WTC11 (cell line): Measurements from ENCODE around the gene ZFAND3. TPM values are rescaled to one million over a fixed set of nuclear protein-coding genes. Genes with fewer than 3 reads are reported as not detected.
"Not testable (repeated sequence)": the region's sequence is repeated elsewhere in the genome, so short reads cannot be mapped to it uniquely, and the experiment has no call there.

ENCODE experiments used
- ATAC-seq: fragments of 200-7000 bp; cut with Tn5 transposase; 2 replicates; pipeline ENCODE4 v1.10.0; 2021; ENCODE audit warnings: mild to moderate bottlenecking, moderate library complexity
- CTCF ChIA-PET: fragments of 300-600 bp; sonication (Branson Sonifier 250); formaldehyde crosslinking; loops from one replicate; lab custom pipeline; 2021; ENCODE audit warnings: antibody characterized with exemption; lab: Charles Lee
- POLR2A ChIA-PET: fragments of 350-600 bp; sonication (Branson Sonifier 250); formaldehyde crosslinking; loops from one replicate; lab custom pipeline; 2021; ENCODE audit warnings: antibody characterized with exemption; lab: Charles Lee
- DNase-seq: peaks from one replicate; pipeline ENCODE4 v3.0.0; 2021; ENCODE audit warnings: low spot score
- H3K27ac Mint-ChIP-seq: 2 replicates; pipeline ENCODE4 v1.8.0; 2021; ENCODE audit warnings: mixed read lengths
- H3K27me3 Mint-ChIP-seq: 2 replicates; pipeline ENCODE4 v1.8.0; 2021; ENCODE audit warnings: low read depth, mild to moderate bottlenecking, moderate library complexity, mixed read lengths
- H3K36me3 Mint-ChIP-seq: 2 replicates; pipeline ENCODE4 v1.8.0; 2021; ENCODE audit warnings: mixed read lengths
- H3K4me1 Mint-ChIP-seq: 2 replicates; pipeline ENCODE4 v1.8.0; 2022; ENCODE audit warnings: mixed read lengths
- H3K4me3 Mint-ChIP-seq: 2 replicates; pipeline ENCODE4 v1.8.0; 2021; ENCODE audit warnings: mild to moderate bottlenecking, moderate library complexity, mixed read lengths
- H3K9me3 Mint-ChIP-seq: 2 replicates; pipeline ENCODE4 v1.8.0; 2021; ENCODE audit warnings: mixed read lengths
- ATF3 ChIP-seq: sonication (generic); formaldehyde crosslinking; conservative IDR thresholded peaks from 2 replicates; pipeline ENCODE4 v1.8.1; 2022; ENCODE audit warnings: mild to moderate bottlenecking, missing genetic modification reagents
- E2F5 ChIP-seq: sonication (generic); formaldehyde crosslinking; IDR thresholded peaks from 2 replicates; pipeline ENCODE4 v1.8.1; 2022; ENCODE audit warnings: mild to moderate bottlenecking, moderate library complexity, missing genetic modification reagents
- GABPB1 ChIP-seq: sonication (generic); formaldehyde crosslinking; IDR thresholded peaks from 2 replicates; pipeline ENCODE4 v1.8.1; 2023; ENCODE audit warnings: mild to moderate bottlenecking, missing genetic modification reagents
- MYBL2 ChIP-seq: sonication (generic); formaldehyde crosslinking; IDR thresholded peaks from 2 replicates; pipeline ENCODE4 v1.8.1; 2023; ENCODE audit warnings: mild to moderate bottlenecking, moderate library complexity, missing genetic modification reagents
- PRDM15 ChIP-seq: sonication (generic); formaldehyde crosslinking; IDR thresholded peaks from 2 replicates; pipeline ENCODE4 v1.8.0; 2022; ENCODE audit warnings: missing genetic modification reagents
- TP53 ChIP-seq: sonication (generic); formaldehyde crosslinking; IDR thresholded peaks from 2 replicates; pipeline ENCODE4 v1.8.1; 2023; ENCODE audit warnings: mild to moderate bottlenecking, missing genetic modification reagents
- ZNF219 ChIP-seq: sonication (generic); formaldehyde crosslinking; IDR thresholded peaks from 2 replicates; pipeline ENCODE4 v1.8.0; 2023; ENCODE audit warnings: missing genetic modification reagents, mild to moderate bottlenecking, borderline replicate concordance
- ZNF416 ChIP-seq: fragments of 250-450 bp; sonication (Bioruptor Pico); IDR thresholded peaks from 2 replicates; pipeline ENCODE4 v1.9.0; 2021; ENCODE audit warnings: mild to moderate bottlenecking, inconsistent platforms
- ZNF423 ChIP-seq: fragments of 250-450 bp; sonication (Bioruptor Pico); IDR thresholded peaks from 2 replicates; pipeline ENCODE4 v2.1.2; 2022; ENCODE audit warnings: mild to moderate bottlenecking, moderate library complexity
- ZSCAN18 ChIP-seq: fragments of 250-450 bp; sonication (Bioruptor Pico); IDR thresholded peaks from 2 replicates; pipeline ENCODE4 v2.1.2; 2022; ENCODE audit warnings: mild to moderate bottlenecking, moderate library complexity
- total RNA-seq: library from RNA; stranded (reverse); gene quantifications from 3 replicates; pipeline ENCODE4 v1.2.3, GENCODE V29; 2021
- TF ChIP-seq, protein P1 (sequence below): fragments of 250-450 bp; sonication (Bioruptor Pico); conservative IDR thresholded peaks from 2 replicates; pipeline ENCODE4 v1.9.0; 2021; ENCODE audit warnings: mild to moderate bottlenecking
- TF ChIP-seq, protein P2 (sequence below): sonication (generic); formaldehyde crosslinking; IDR thresholded peaks from 2 replicates; pipeline ENCODE4 v1.8.0; 2023; ENCODE audit warnings: missing genetic modification reagents

ZFAND3 gene
- total RNA-seq, 1 experiment from 2014 or later = 50.3 TPM

DNA sequence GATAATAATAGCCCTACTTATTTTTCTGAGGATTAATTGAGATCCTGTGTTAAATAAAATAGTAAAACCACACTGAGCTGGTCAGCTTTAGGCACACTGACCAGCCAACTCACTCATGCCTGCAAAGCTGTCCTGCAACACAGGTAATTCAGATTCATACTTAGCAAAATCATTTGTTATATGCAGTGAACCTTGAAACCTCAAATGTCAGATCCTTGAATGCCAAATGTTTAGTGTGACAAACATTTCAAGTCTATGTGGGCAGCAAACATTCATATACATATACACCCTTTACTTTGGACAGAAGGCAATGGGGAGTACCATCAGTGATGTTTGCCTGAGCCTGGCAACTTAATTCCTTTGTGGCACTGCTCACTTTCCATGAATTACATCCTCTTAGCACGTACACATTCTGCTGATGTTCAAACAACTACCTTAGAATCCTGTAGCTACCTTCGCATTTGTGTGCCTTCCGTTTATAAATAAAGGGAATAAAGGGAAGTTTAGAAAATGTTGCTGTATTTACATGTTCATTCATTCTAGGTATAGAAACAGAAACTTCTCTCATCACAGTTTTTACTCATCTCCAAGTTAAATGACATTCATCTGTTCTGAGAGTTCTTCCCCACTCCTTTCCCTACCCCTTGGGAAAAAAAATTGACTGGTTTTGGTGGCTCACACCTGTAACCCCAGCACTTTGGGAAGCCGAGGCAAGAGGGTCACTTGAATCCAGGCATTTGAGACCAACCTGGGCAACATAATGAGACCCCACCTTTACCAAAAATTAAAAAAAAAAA is 140.8 kb downstream of the ZFAND3 start (continued):
- TF ChIP-seq, protein P1, sequence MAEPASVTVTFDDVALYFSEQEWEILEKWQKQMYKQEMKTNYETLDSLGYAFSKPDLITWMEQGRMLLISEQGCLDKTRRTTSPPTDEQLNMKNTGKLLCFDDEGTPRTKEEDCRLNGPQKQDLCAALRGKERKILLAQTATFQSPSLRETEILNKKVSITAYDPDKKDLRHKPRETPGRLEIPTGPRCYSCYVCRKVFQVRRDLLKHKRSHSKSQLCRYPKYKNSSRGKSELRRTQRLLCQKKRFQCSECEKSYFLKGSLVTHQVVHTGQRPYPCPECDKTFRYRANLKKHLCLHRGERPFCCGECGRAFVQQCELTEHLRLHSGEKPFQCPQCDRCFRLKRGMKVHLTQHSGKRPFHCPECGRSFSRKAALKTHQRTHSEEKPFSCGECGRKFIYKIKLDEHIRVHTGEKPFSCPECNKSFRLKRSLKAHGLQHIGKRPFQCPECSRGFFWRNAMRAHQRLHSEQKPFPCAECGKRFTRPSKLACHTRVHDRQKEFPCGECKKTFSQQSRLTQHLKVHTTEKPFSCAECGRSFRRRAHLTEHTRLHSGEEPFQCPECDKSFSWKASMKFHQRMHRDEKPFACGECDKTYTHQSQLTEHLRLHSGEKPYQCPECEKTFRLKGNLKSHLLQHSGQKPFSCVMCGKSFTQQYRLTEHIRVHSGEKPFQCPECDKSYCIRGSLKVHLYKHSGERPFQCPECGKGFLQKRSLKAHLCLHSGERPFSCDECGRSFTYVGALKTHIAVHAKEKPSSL (CRISPR knock-in tag) = no peak
- TF ChIP-seq ZNF219 (no peak), ATF3 (no peak)
- TF ChIP-seq, protein P2, sequence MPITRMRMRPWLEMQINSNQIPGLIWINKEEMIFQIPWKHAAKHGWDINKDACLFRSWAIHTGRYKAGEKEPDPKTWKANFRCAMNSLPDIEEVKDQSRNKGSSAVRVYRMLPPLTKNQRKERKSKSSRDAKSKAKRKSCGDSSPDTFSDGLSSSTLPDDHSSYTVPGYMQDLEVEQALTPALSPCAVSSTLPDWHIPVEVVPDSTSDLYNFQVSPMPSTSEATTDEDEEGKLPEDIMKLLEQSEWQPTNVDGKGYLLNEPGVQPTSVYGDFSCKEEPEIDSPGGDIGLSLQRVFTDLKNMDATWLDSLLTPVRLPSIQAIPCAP (CRISPR knock-in tag) = no peak

DNA sequence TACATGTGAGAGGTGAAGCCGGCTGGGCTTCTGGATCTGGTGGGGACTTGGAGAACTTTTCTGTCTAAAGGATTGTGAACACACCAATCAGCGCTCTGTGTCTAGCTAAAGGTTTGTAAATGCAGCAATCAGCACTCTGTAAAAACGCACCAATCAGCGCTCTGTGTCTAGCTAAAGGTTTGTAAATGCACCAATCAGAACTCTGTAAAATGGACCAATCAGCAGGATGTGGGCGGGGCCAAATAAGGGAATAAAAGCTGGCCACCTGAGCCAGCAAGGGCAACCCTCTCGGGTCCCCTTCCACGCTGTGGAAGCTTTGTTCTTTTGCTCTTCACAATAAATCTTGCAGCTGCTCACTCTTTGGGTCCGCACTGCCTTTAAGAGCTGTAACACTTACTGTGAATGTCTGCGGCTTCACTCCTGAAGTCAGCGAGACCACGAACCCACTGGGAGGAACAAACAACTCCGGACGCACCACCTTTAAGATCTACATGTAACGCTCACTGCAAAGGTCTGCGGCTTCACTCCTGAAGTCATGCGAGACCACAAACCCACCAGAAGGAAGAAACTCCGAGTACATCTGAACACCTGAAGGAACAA is 143.1 kb downstream of the ZFAND3 start:
- H3K4me3 Mint-ChIP-seq, H3K27me3 Mint-ChIP-seq, ATAC-seq, POLR2A ChIA-PET, H3K27ac Mint-ChIP-seq, DNase-seq, CTCF ChIA-PET: not testable (repeated sequence)
- Mint-ChIP-seq H3K36me3 (peaks cover 23% of the 10 kb centered on the region), H3K9me3 (peaks cover 27% of the 10 kb centered on the region), H3K4me1 (peaks cover 12% of the 10 kb centered on the region)

- peaks cover 27% of the 10 kb centered on the region for H3K36me3 Mint-ChIP-seq
- ATAC-seq = no peak
- H3K9me3 Mint-ChIP-seq = peaks cover 35% of the 10 kb centered on the region
- H3K27ac Mint-ChIP-seq = no peak overlapping the region
- H3K4me3 Mint-ChIP-seq = no peak overlapping the region
- TF ChIP-seq PRDM15 = no peak
- no peak for TF ChIP-seq ZNF416
- TF ChIP-seq TP53 (CRISPR knock-in tag) = no peak
- TF ChIP-seq GABPB1 (CRISPR knock-in tag) = no peak
- TF ChIP-seq MYBL2 (CRISPR knock-in tag) = no peak
- no peak for TF ChIP-seq ZSCAN18 (CRISPR knock-in tag)
- no peak for TF ChIP-seq ZNF423 (CRISPR knock-in tag)
- TF ChIP-seq E2F5 = no peak
- ChIA-PET CTCF (no interaction called here), POLR2A (no interaction called here)
- H3K4me1 Mint-ChIP-seq = peaks cover 3% of the 10 kb centered on the region
- DNase-seq = no peak
- no peaks in the 10 kb centered on the region for H3K27me3 Mint-ChIP-seq
Observed at GRCh38 chr6:37965964-37966676, 146.6 kb downstream of the ZFAND3 start.
